Heart right ventricle (tissue), 16 donors: ENCODE results near the gene STK31. TPM values are rescaled to one million over a fixed set of nuclear protein-coding genes. Genes with fewer than 3 reads are reported as not detected.

ENCODE experiments used
- ATAC-seq, 8 donors: fragments of 200-7000 bp; cut with Tn5 transposase; one replicate each; pipeline ENCODE4 v1.9.1; 2020; ENCODE audit warnings: mild to moderate bottlenecking in 8 of 8, moderate library complexity in 8 of 8, moderate number of reproducible peaks in 1 of 8
- DNase-seq, 2 donors: peaks; one replicate each; pipeline ENCODE4 v3.0.0-alpha.2; 2020
- H3K27ac ChIP-seq, 10 donors: fragments of 200-600 bp; sonication (generic) in 2 of 10; one replicate each; pipeline versions ENCODE4 v1.5.0 to v1.8.0; 2020 to 2022; ENCODE audit warnings: mild to moderate bottlenecking in 3 of 10
- H3K27me3 ChIP-seq, 7 donors: fragments of 200-600 bp; one replicate each; pipeline ENCODE4 v1.8.0; 2021 to 2022; ENCODE audit warnings: mild to moderate bottlenecking in 2 of 7
- H3K36me3 ChIP-seq, 9 donors: fragments of 200-600 bp; sonication (generic) in 1 of 9; one replicate each; pipeline versions ENCODE4 v1.5.0 to v1.8.0; 2020 to 2022; ENCODE audit warnings: mild to moderate bottlenecking in 2 of 9
- H3K4me1 ChIP-seq, 9 donors: fragments of 200-600 bp; sonication (generic) in 1 of 9; one replicate each; pipeline versions ENCODE4 v1.5.0 to v1.8.0; 2020 to 2022; ENCODE audit warnings: mild to moderate bottlenecking in 4 of 9
- H3K4me3 ChIP-seq, 10 donors: fragments of 200-600 bp; sonication (generic) in 2 of 10; one replicate each; pipeline versions ENCODE4 v1.5.0 to v1.8.0; 2020 to 2022; ENCODE audit warnings: mild to moderate bottlenecking in 7 of 10, moderate library complexity in 2 of 10
- H3K9me3 ChIP-seq, 11 donors: fragments of 200-600 bp in 10 of 11; sonication (generic) in 2 of 11; one replicate each; pipeline versions ENCODE4 v1.5.0 to v1.8.0; 2013 to 2022; ENCODE audit warnings: mild to moderate bottlenecking in 2 of 11, control low read depth in 1 of 11, moderate library complexity in 1 of 11
- CTCF ChIP-seq, 9 donors: fragments of 200-600 bp; sonication (generic) in 2 of 9; IDR thresholded peaks; one replicate each; pipeline versions ENCODE4 v1.5.0 to v1.8.0; 2021 to 2022; ENCODE audit warnings: antibody characterized with exemption in 9 of 9, mild to moderate bottlenecking in 5 of 9, moderate library complexity in 1 of 9
- WGBS, 2 donors: extraction: QIAGEN DNeasy Blood & Tissue Kit; methylation state at CpG; one replicate each; pipeline ENCODE4 v1.1.7; 2013; ENCODE audit warnings: inconsistent platforms in 1 of 2; 5-methylcytosine and 5-hydroxymethylcytosine counted together
- intact Hi-C, 10 donors: fragments of 100-400 bp; cut with DNase I; formaldehyde crosslinking; loops; one replicate each; pipeline versions ENCODE4 v1.11.1 to v1.14.2; 2022
- polyA plus RNA-seq, 2 donors: library from polyadenylated mRNA; stranded (reverse); fragments of 200-250 nt; gene quantifications; one replicate each; pipeline ENCODE4 v1.2.3, GENCODE V29; 2013
- total RNA-seq, 10 donors: library from RNA; stranded (reverse); fragmentation: NEBNext Ultra II Directional in 3 of 10; extraction: Animal tissue kit (Norgen Biotek cat#: 25700) in 3 of 10; gene quantifications; one replicate each; pipeline versions ENCODE4 v1.2.1 to v1.2.4, GENCODE V29; 2021 to 2023
- donor health status: Arrhythmogenic right ventricular cardiomyopathy.
- donor health status: ischemic (EF 13 %, LVEDD 7.1; RV severe dilation, severe dysfunction).
- donor health status: healthy with polysubstance abuse.
- donor health status: DM: no; HTN: yes; CAD: no.
- donor health status: DM: no; HTN: no; CAD: no.
- donor health status: ischemic (EF 25% LVEDD 6.9; RV normal size, moderate dysfunction).
- donor health status: ischemic (EF 25% LVEDD 5.7; RV mildly dilated, moderate dysfunction).
- donor health status: healthy.
- donor health status: DM: yes; HTN: yes; CAD: no.
- donor health status: Ischemic cardiomyopathy.
- donor health status: ischemic (EF 35%, LVEDD 5.7; RV mildly dilated, moderate dysfunction).
- donor health status: nonischemic (EF 11% LVEDD 7.7; RV severe dilation, severe dysfunction).
- donor health status: DM: yes; HTN: yes; CAD: no.
- donor health status: PGD.
- donor health status: ischemic (EF 29% LVEDD 5.4; RV normal size, mild dysfunction).
- donor health status: nonischemic (EF 23%, LVEDD 6.1; RV moderate dilation, normal function).

The STK31 gene
- total and polyA plus RNA-seq, 12 donors: 0.04 to 0.72 (median 0.20) TPM; not detected in 6

GRCh38 chr7:23714150-23714464 is 4.1 kb downstream of the STK31 start:
- DNase-seq (no peak), ATAC-seq (no peak)
- H3K9me3 ChIP-seq: no peaks in the 10 kb centered on the region
- TF ChIP-seq CTCF (IDR thresholded peaks at IDR 0.05): no peak
- no peaks in the 10 kb centered on the region for H3K27me3 ChIP-seq
- WGBS, 2 donors: 45 to 49% methylated on average over 2 of the region's 2 CpGs
- intact Hi-C loops: loop anchor here in 6 of 10 donors (5.0 to 10.0 kb wide), 3 partner anchors 142 to 439 kb away; no protein-coding TSS in a partner anchor
- H3K36me3 ChIP-seq: no peaks in the 10 kb centered on the region
- H3K4me1 ChIP-seq: no peaks in the 10 kb centered on the region
- no peak overlapping the region for H3K27ac ChIP-seq
- no peak overlapping the region for H3K4me3 ChIP-seq

- Histone ChIP-seq H3K27me3 (no peaks in the 10 kb centered on the region), H3K4me1 (no peaks in the 10 kb centered on the region), H3K9me3 (no peaks in the 10 kb centered on the region), H3K36me3 (no peaks in the 10 kb centered on the region), H3K27ac (no peak overlapping the region), H3K4me3 (no peak overlapping the region)
- DNase-seq (no peak), ATAC-seq (no peak)
- TF ChIP-seq CTCF (IDR thresholded peaks at IDR 0.05): no peak
- WGBS, 2 donors: 35 to 96% methylated on average over 1 of the region's 1 CpG
- intact Hi-C loops: loop anchor here in 6 of 10 donors (5.0 to 10.0 kb wide), 3 partner anchors 142 to 440 kb away; no protein-coding TSS in a partner anchor
These were observed 4.6 kb downstream of the STK31 start for GRCh38 chr7:23714579-23714978.

- no peak overlapping the region for H3K4me3 ChIP-seq
- 74 to 87% methylated on average over 6 of the region's 6 CpGs for WGBS, 2 donors
- no peaks in the 10 kb centered on the region for H3K36me3 ChIP-seq
- no peaks in the 10 kb centered on the region for H3K9me3 ChIP-seq
- no peak for TF ChIP-seq CTCF (IDR thresholded peaks at IDR 0.05)
- intact Hi-C loops: loop anchor here in 2 of 10 donors (10.0 kb wide), 1 partner anchor 440 kb away; no protein-coding TSS in a partner anchor
- DNase-seq (no peak), ATAC-seq (no peak)
- H3K27me3 ChIP-seq: no peaks in the 10 kb centered on the region
- H3K27ac ChIP-seq: no peak overlapping the region
- H3K4me1 ChIP-seq: no peaks in the 10 kb centered on the region
These were observed 5.1 kb downstream of the STK31 start for GRCh38 chr7:23715099-23715498.

- intact Hi-C loops: loop anchor here in 2 of 10 donors (10.0 kb wide), 1 partner anchor 443 kb away; no protein-coding TSS in a partner anchor
- no peak for TF ChIP-seq CTCF (IDR thresholded peaks at IDR 0.05)
- Histone ChIP-seq H3K27me3 (no peaks in the 10 kb centered on the region), H3K4me3 (no peak overlapping the region), H3K36me3 (no peaks in the 10 kb centered on the region), H3K9me3 (no peaks in the 10 kb centered on the region), H3K27ac (no peak overlapping the region), H3K4me1 (no peaks in the 10 kb centered on the region)
- WGBS, 2 donors: 89 to 98% methylated on average over 1 of the region's 1 CpG
- DNase-seq (no peak), ATAC-seq (no peak)
These were observed 7.8 kb downstream of the STK31 start for GRCh38 chr7:23717788-23718187.
